ENCODE results near the gene NF1.
"Not testable (repeated sequence)": the region's sequence is repeated elsewhere in the genome, so short reads cannot be mapped to it uniquely, and the experiment has no call there.

The NF1 gene, protein sequence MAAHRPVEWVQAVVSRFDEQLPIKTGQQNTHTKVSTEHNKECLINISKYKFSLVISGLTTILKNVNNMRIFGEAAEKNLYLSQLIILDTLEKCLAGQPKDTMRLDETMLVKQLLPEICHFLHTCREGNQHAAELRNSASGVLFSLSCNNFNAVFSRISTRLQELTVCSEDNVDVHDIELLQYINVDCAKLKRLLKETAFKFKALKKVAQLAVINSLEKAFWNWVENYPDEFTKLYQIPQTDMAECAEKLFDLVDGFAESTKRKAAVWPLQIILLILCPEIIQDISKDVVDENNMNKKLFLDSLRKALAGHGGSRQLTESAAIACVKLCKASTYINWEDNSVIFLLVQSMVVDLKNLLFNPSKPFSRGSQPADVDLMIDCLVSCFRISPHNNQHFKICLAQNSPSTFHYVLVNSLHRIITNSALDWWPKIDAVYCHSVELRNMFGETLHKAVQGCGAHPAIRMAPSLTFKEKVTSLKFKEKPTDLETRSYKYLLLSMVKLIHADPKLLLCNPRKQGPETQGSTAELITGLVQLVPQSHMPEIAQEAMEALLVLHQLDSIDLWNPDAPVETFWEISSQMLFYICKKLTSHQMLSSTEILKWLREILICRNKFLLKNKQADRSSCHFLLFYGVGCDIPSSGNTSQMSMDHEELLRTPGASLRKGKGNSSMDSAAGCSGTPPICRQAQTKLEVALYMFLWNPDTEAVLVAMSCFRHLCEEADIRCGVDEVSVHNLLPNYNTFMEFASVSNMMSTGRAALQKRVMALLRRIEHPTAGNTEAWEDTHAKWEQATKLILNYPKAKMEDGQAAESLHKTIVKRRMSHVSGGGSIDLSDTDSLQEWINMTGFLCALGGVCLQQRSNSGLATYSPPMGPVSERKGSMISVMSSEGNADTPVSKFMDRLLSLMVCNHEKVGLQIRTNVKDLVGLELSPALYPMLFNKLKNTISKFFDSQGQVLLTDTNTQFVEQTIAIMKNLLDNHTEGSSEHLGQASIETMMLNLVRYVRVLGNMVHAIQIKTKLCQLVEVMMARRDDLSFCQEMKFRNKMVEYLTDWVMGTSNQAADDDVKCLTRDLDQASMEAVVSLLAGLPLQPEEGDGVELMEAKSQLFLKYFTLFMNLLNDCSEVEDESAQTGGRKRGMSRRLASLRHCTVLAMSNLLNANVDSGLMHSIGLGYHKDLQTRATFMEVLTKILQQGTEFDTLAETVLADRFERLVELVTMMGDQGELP (N-terminal part only)

DNA sequence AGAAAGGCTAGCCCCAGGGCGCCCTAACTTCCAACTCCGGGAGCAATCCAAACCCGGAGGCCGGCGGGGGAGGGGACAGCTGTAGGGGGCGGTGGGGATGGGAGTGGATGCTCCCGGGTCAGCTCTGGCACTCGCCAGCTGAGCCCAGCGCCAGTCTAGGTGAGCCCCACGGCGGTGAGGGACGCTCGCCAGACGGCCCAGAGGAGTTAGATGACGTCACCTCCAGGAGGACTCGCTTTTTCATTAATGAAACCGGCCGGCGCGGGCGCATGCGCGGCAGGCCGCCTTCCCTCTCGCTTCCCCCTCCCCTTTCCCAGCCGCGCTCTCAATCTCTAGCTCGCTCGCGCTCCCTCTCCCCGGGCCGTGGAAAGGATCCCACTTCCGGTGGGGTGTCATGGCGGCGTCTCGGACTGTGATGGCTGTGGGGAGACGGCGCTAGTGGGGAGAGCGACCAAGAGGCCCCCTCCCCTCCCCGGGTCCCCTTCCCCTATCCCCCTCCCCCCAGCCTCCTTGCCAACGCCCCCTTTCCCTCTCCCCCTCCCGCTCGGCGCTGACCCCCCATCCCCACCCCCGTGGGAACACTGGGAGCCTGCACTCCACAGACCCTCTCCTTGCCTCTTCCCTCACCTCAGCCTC, at the start of gene NF1:
NF1 (plus strand) TSS at position 378 of the 636 bp plus-strand sequence. CDS start 333 bp downstream, outside the sequence.
- peak; percentile 59 to 79 for DNase-seq (ENCODE audit: extremely low read depth in 1 of 2, low read depth in 1 of 2)

DNA sequence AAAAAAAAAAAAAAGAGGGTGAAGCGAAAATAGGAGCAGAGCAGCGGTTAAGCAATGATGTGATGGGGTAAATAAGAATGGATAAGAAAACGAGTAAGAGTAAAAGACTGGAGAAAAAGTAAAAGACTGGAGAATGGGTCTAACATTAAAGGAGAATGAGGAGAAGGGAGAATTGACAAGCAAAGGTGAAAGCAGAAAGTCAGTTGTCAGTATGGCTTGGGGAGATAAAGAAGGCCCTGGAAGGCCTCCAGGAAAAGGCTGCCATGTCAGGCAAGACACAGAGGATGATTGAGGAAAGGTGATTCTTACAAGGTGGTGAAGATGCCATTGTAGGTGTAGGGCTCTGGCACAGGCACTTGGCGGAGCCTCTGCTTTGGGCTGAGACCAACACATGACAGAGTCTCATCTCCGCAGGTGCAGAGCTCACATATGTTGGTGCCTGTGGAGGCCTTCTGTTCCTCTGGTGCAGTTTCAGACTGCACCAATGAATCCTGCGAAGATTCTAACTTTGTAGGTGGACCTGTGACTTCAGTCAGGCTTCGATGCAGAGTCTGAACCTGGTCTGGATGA, 47.8 kb upstream of the NF1 start:
- not testable (repeated sequence) for DNase-seq (ENCODE audit: extremely low read depth in 1 of 2, low read depth in 1 of 2)

DNA sequence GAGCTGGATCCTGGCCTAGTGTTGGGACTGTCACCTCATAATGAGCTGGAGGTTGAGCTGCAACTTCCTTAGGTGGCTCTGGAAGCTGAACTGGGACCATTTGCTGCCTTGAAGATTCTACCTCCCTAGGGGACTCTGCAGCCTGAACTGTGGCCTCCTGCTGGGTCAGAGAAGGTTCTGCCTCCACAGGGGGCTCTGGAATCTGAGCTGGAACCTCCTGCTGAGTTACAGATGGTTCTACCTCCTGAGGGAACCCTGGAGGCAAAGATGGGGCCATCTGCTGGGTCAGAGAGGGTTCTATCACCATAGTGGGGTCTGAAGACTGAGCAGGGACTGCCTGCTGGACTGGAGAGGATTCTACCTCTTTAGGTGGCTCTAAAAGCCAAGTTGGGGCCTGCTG, 46.6 kb upstream of the NF1 start:
- DNase-seq (ENCODE audit: extremely low read depth in 1 of 2, low read depth in 1 of 2): no peak

DNA sequence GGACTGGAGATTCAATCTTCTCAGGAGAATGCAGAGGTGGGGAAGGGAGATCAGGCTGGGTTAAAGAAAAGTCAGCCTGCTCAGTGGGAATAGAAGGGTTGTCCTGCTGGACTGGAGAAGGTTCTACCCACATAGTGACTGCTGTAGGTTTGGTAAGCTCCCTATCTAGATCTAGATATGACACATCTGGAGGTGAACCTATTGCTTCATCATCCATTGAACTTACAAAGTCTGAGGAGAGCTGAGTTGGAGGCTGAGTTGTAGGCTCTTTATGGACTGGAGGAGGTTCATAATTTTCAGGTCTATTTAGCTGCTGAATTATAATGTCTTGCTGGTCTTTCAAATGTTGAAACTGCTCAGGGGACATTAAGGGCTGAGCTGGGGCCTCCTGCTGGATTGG, 46.0 kb upstream of the NF1 start:
- DNase-seq (ENCODE audit: extremely low read depth in 1 of 2, low read depth in 1 of 2): no peak

DNA sequence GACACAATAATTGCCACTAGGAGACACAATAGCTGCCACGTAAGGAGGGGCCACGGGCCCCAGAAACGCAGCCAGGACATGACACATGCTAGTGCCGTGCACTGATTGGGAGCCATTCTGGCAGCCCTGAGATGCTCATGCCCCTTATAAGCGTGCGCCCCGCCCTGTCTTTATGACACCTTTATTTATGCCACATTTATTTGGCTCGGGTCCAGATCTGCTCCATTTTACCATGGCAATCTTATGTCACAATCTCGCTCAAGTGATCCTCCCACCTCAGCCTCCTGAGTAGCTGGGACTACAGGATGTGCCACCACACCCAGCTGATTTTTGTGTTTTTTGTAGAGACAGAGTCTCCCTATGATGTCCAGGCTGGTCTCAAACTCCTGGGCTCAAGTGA, 43.8 kb upstream of the NF1 start:
- DNase-seq (ENCODE audit: extremely low read depth in 1 of 2, low read depth in 1 of 2): no peak

DNA sequence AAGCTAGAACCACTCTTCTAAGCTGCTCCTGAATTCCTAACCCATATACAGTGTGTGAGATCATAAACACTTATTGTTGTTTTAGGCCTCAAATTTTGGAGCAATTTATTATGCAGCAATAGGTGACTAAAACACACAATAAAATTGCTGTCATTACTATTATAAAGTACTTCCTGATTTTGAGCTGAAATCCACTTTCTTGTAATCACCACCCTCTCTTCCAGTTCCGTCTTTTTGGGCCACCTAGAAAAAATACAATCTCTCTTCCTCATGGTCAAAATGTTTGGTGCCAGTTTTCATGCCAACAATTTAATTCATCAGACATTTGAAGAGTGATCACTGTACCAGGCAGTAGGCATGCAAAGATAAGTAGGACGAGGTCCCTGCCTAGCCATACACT, 43.3 kb upstream of the NF1 start:
- DNase-seq (ENCODE audit: extremely low read depth in 1 of 2, low read depth in 1 of 2): no peak

DNA sequence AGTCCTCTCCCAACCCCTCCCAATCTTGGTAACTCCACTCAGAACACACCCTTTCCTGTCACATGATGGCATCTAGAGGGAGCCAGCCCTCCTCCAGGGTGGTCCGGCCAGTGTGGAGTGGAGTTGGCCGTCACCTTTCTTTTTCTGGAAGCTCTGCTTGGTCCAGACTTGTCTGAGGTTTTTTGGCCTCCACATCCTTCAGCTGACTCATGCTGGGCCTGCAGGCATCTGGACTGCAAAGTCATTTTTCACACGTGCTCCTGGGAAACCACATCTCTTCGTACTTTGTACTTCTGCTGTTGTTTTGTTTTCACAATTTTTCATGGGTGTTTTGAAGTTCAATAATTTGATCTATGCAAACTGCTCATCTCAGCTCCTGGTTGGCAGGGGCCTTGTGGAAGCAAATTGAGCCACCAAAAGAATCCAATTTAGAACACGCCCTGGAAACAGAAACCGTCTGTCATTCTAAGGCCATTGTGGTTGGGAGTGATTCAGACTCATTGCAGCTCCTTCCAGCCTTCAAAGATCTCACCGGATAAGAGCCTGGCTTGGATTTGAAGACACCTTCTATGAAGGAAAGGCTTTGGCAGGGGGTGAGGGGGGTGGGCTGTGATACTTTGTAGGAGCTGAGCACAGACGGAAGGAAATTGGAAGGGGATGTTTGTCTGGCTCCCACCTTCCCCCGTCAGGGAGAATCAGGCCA, 42.4 kb upstream of the NF1 start:
- DNase-seq (ENCODE audit: extremely low read depth in 1 of 2, low read depth in 1 of 2): no peak

DNA sequence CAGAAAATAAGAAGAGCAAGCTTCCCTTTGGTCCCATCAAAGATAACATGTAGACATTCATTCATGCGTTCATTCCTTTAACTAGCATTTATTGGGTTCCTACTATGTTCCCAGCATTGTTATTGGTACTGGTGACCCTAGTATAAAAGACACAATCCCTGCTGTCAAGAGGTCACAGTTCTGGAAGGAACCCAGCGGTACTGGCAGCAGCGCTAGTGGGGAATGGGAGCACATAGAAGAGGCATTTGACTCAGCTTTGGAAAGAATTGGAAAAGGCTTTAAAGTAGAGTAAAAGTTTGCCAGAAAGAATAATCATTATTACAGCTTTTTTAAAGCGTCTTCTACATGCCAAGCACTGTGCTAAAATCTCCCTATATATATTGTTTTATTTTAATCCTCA, 41.7 kb upstream of the NF1 start:
- DNase-seq (ENCODE audit: extremely low read depth in 1 of 2, low read depth in 1 of 2): no peak

DNA sequence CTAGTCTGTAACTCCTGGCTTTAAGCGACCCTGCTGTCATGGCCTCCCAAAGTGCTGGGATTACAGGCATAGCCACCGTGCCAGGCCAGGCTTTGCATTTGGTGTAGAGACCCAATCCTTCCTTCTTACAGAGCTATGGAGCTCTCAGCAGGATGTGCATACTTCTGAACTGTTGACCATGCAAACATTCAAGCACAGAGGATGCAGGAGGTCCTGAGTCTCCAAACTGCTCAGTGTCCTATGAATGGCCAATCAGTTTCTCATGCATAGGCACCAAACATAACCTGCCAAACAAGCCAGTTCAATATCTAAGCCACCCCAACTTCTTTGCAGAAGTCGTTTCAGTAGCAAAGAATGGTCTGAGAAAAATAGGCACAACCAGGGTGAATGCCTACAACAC, 40.0 kb upstream of the NF1 start:
- DNase-seq (ENCODE audit: extremely low read depth in 1 of 2, low read depth in 1 of 2): no peak

DNA sequence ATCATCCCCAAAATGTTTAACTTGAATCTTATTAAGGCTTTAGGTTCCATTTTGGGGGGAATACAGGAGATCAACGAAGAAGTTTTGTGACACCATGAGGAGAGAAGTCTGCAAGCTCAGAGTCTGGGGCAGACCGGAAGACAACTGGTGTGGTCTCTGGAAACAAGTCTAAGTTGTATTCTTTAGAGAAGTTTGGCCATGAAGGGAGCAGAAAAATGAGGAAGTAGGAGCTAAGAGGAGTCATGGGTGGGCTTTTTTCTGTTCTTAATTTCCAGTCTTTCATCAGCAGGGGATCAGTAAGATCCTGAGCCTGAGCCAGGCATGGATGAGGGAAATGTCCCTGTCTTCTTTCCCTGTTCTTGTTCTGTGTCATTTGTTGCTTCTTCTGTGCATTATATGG, 35.8 kb upstream of the NF1 start:
- DNase-seq (ENCODE audit: extremely low read depth in 1 of 2, low read depth in 1 of 2): no peak

DNA sequence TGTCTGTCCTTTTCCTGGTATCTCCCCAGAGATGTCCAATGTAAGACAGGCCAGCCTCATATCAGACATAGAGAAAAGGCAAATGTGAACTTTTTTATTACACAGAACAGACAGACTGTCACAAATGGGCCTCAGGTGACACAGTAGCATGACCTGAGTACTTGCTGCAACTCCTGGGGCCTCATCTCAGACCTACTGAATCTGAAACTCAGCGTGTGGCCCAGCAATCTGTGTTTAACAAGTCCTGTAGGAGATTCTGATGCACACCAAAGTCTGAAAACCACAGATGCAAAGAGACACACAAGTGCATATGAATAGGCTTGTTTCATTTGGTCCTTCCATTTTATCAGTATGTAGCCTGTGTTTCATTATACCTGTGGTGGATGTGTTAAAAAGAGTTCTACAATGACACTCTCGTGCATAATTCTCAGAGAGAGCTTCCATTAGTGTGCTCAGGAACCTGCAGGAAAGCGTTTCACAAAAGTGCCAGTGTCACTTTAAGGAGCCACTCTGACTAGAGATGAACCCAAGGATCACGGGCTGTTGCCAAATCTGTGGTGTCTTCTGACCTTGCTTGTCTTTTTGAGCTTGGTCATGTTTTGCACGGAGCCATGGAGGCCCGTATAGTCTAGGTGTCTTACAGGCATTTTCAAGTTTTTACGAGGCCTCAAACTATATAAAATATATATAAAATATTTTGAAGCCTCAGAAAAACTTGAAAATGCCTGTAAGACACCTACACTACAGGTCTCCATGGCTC, 33.8 kb upstream of the NF1 start:
- DNase-seq (ENCODE audit: extremely low read depth in 1 of 2, low read depth in 1 of 2): no peak

DNA sequence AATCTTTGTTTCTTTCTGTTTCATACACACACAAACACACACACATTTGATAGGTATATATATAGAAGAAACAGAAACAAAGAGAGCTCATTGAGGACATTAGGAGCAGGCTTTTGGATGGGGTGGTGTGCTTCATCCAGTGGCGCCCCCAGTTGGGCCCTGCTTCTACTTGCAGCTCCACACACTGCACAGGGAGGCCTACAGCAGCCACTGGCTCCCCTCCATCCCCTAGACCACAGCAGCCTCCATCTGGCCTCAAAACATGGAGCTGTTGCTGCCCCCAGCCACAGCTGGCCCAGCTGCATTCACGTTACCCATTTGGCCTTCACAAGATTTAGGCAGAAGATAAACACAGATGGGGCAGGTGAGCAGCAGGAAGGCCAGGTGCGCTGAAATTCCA, 33.1 kb upstream of the NF1 start:
- no peak for DNase-seq (ENCODE audit: extremely low read depth in 1 of 2, low read depth in 1 of 2)

DNA sequence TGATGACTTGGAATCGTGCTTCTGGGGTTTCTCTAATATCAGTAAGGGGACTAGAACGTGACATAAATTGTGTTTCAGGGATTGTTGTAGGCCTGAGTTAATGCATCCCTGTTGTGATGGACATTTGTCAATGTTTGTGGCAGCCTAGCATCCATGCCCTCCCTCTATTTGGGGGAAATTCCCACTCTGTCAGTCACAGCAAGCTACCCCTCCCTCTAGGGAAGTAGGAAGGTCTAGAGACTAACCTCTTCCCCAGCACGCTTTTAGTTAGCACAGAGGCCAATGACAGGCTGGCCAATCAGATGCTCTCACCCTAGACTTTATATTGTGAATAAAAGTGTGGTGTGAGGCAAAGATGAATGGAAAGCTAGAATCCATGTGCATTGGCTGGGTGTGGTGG, 32.4 kb upstream of the NF1 start:
- DNase-seq (ENCODE audit: extremely low read depth in 1 of 2, low read depth in 1 of 2): no peak

DNA sequence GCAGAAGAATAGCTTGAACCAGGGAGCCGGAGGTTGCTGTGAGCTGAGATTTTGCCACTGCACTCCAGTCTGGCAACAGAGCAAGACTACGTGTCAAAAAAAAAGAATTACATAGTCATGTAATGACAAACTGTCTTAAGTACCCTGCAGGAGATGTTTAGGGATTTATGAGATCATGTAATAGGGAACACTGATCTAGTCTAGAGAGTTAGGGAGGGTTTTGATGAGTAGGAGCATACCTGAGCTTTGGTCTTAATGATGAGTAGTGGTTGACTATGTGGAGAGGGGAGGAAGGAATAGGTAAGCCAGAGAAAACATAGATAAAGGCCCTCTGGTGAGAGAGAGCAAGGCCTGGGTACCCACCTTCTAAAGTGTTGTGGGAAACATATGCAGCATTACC, 30.1 kb upstream of the NF1 start:
- DNase-seq (ENCODE audit: extremely low read depth in 1 of 2, low read depth in 1 of 2): no peak

DNA sequence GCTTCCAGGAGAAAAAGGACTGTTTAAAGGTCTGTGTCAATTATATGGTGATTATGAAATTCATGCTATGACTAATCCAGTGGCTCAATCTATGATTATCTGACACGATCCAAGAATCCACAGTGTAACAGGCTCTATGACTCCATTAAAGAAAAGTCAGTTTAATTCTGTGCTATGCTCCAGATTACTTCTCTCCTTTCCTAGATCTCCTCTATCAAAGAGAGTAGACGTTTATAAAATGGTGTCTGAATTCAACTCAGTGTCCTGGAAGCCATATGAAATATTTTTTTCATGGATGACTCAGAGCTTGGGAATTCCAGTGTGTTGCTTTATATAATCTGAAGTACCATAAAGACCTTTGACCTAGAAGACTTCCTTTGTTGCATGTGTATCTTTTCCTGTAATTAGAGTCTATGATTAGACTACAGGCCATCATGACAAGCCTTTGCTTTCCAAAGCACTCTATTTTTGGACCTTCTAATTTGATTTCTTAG, 27.0 kb upstream of the NF1 start:
- no peak for DNase-seq (ENCODE audit: extremely low read depth in 1 of 2, low read depth in 1 of 2)

DNA sequence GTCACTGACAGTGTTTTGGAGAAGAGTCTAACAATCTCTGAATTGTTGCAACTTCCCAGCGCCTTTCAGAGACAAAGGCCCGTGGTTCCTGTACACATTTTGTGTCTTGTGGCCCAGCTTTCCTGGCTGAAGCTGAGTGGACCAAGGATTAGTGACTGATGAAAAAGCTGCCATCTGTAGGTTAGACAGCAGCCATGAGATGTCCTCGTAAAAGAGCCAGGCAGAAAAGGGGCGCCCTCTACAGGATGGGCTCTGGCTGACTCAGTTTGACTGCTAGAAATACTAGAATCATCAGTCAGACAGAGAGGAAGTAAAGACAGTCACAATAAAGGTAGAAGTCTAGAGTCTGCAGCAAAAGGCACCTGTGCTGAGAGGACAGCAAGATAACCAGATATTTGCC, 26.5 kb upstream of the NF1 start:
- DNase-seq (ENCODE audit: extremely low read depth in 1 of 2, low read depth in 1 of 2): peak in 1 of 2 donors; percentile 11

DNA sequence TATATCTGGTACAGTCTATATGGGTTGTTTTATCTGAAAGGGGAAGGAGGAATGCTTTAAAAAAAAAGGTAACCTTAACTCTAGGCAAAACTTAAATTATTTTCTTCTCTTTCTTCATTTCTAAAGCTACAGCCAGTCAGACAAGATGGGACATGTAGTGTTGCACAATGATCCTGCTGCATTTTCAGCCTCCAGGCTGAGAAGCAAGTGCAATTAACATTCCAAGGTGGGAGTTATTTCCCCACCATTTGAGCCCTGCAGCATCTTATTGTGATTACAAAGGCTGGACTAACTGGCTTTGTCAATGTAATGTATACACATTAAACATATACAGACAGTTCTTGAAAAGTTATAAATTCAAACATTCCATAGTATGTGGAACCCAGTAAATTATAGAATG, 22.6 kb upstream of the NF1 start:
- no peak for DNase-seq (ENCODE audit: extremely low read depth in 1 of 2, low read depth in 1 of 2)

DNA sequence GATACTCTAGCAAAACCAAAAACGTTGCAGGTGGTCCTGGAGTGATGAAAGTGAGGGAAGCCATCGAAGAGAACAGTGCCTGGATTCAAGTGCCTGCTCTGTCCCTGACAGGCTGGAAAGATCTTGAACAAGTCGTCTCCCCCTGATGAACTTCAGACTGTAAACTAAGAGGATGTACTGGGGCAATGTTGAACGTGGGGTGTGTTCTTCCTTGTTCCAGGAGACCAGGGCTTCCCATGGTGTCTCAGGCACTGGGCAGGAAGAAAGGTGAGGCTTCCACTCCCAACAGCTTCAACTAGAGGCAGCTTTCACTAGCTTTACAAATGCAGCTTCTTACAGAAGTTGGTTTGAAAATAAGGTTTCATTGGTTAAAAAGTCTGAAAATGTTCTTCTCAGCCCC, 21.4 kb upstream of the NF1 start:
- no peak for DNase-seq (ENCODE audit: extremely low read depth in 1 of 2, low read depth in 1 of 2)
